SW 1271 (cell line): Measurements from ENCODE around the gene CYTH1.
A peak's percentile ranks its signal among the peaks of the same experiment; 100 is the strongest.
"Not testable (repeated sequence)": the region's sequence is repeated elsewhere in the genome, so short reads cannot be mapped to it uniquely, and the experiment has no call there.

Experiments
- DNase-seq, 2 experiments: peaks; one replicate each; lab custom pipeline; 2025; lab: John Stamatoyannopoulos, UW

CYTH1 gene

GRCh38 chr17:78759969-78760352 is 22.1 kb downstream of the CYTH1 start:
- DNase-seq, result no peak

GRCh38 chr17:78759203-78759968 is 22.7 kb downstream of the CYTH1 start:
- no peak for DNase-seq

GRCh38 chr17:78753316-78754250 is 28.5 kb downstream of the CYTH1 start:
- DNase-seq, result no peak

GRCh38 chr17:78751447-78752161 is 30.5 kb downstream of the CYTH1 start:
- no peak for DNase-seq

- not testable (repeated sequence) for DNase-seq
Measured at GRCh38 chr17:78751000-78751399, 31.1 kb downstream of the CYTH1 start.

GRCh38 chr17:78748730-78749317 is 33.2 kb downstream of the CYTH1 start:
- peak in 1 of 2 experiments; percentile 76 for DNase-seq

- DNase-seq, result no peak
Measured at GRCh38 chr17:78748048-78748729, 33.9 kb downstream of the CYTH1 start.

GRCh38 chr17:78747488-78747887 is 34.6 kb downstream of the CYTH1 start:
- no peak for DNase-seq

GRCh38 chr17:78746949-78747269 is 35.2 kb downstream of the CYTH1 start:
- no peak for DNase-seq

GRCh38 chr17:78746263-78746948 is 35.7 kb downstream of the CYTH1 start:
- no peak for DNase-seq

GRCh38 chr17:78745407-78746088 is 36.5 kb downstream of the CYTH1 start:
- DNase-seq, result peak in 1 of 2 experiments; percentile 45

- DNase-seq, result no peak
Measured at GRCh38 chr17:78742901-78743300, 39.2 kb downstream of the CYTH1 start.

- no peak for DNase-seq
Measured at GRCh38 chr17:78741644-78742284, 40.3 kb downstream of the CYTH1 start.

- DNase-seq, result no peak
Measured at GRCh38 chr17:78739331-78739931, 42.6 kb downstream of the CYTH1 start.

- no peak for DNase-seq
Measured at GRCh38 chr17:78738698-78739097, 43.4 kb downstream of the CYTH1 start.

- no peak for DNase-seq
Measured at GRCh38 chr17:78738278-78738677, 43.8 kb downstream of the CYTH1 start.

GRCh38 chr17:78737332-78737731 is 44.7 kb downstream of the CYTH1 start:
- DNase-seq, result peak; percentile 22 to 26

GRCh38 chr17:78736526-78737079 is 45.5 kb downstream of the CYTH1 start:
- peak; percentile 43 to 82 for DNase-seq
